DOHH2 (cell line): ENCODE measurements around the gene HAND1.

ENCODE experiments used
- H3F3A ChIP-seq: fragments of 200-600 bp; sonication (generic), shearing (Covaris generic); 2 replicates; pipeline ENCODE4 v1.6.0; 2016; ENCODE audit warnings: antibody characterized with exemption, mild to moderate bottlenecking; ENCODE audit not compliant: control insufficient read depth, insufficient read depth
- H3K27ac ChIP-seq: fragments of 200-600 bp; sonication (generic); 2 replicates; pipeline ENCODE4 v1.5.1; 2014; ENCODE audit warnings: low read depth, mild to moderate bottlenecking, low read length, moderate library complexity
- H3K27me3 ChIP-seq: fragments of 200-600 bp; sonication (generic); 2 replicates; pipeline ENCODE4 v1.6.1; 2014; ENCODE audit warnings: mild to moderate bottlenecking, low read length, mixed read lengths; ENCODE audit not compliant: control insufficient read depth
- H3K36me3 ChIP-seq: fragments of 200-600 bp; sonication (generic); 2 replicates; pipeline ENCODE4 v1.6.1; 2014; ENCODE audit warnings: mild to moderate bottlenecking, low read length, moderate library complexity, mixed read lengths; ENCODE audit not compliant: control insufficient read depth
- H3K4me1 ChIP-seq: fragments of 200-600 bp; sonication (generic); 2 replicates; pipeline ENCODE4 v1.6.1; 2014; ENCODE audit warnings: mild to moderate bottlenecking, low read length, mixed read lengths; ENCODE audit not compliant: control insufficient read depth
- H3K4me2 ChIP-seq: fragments of 200-600 bp; sonication (generic); 2 replicates; pipeline ENCODE4 v1.6.0; 2014; ENCODE audit warnings: mild to moderate bottlenecking, low read length, moderate library complexity
- H3K4me3 ChIP-seq: fragments of 200-600 bp; sonication (generic); 2 replicates; pipeline ENCODE4 v1.5.1; 2014; ENCODE audit warnings: mild to moderate bottlenecking, low read length, mixed read lengths
- H3K79me2 ChIP-seq: fragments of 200-600 bp; sonication (generic); 2 replicates; pipeline ENCODE4 v1.6.1; 2014; ENCODE audit warnings: mild to moderate bottlenecking, low read length, mixed read lengths; ENCODE audit not compliant: control insufficient read depth
- H3K9me2 ChIP-seq: fragments of 200-600 bp; sonication (generic); replicated peaks from 2 replicates; pipeline ENCODE4 v1.6.1; 2014; ENCODE audit warnings: mild to moderate bottlenecking, low read length, mixed read lengths; ENCODE audit not compliant: control insufficient read depth
- H3K9me3 ChIP-seq: fragments of 200-600 bp; sonication (generic); 2 replicates; pipeline ENCODE4 v1.6.1; 2014; ENCODE audit warnings: antibody characterized with exemption, low read length, mixed read lengths; ENCODE audit not compliant: control insufficient read depth, insufficient read depth
- H4K20me1 ChIP-seq: fragments of 200-600 bp; sonication (generic); 2 replicates; pipeline ENCODE4 v1.6.0; 2014; ENCODE audit warnings: low read depth, mild to moderate bottlenecking, antibody characterized with exemption, low read length, moderate library complexity; ENCODE audit not compliant: control insufficient read depth, insufficient read depth
- EZH2phosphoT487 ChIP-seq: fragments of 200-600 bp; sonication (generic); IDR thresholded peaks from 2 replicates; pipeline ENCODE4 v1.6.1; 2017; ENCODE audit warnings: borderline replicate concordance, mild to moderate bottlenecking, antibody characterized with exemption, low read length, moderate library complexity, mixed read lengths
- TF ChIP-seq, protein P1 (sequence below): fragments of 200-600 bp; sonication (generic); IDR thresholded peaks from one replicate; pipeline ENCODE4 v1.5.1; 2014; ENCODE audit warnings: antibody characterized with exemption, mild to moderate bottlenecking, low read depth, low read length; ENCODE audit not compliant: poor library complexity, severe bottlenecking

HAND1 gene

DNA sequence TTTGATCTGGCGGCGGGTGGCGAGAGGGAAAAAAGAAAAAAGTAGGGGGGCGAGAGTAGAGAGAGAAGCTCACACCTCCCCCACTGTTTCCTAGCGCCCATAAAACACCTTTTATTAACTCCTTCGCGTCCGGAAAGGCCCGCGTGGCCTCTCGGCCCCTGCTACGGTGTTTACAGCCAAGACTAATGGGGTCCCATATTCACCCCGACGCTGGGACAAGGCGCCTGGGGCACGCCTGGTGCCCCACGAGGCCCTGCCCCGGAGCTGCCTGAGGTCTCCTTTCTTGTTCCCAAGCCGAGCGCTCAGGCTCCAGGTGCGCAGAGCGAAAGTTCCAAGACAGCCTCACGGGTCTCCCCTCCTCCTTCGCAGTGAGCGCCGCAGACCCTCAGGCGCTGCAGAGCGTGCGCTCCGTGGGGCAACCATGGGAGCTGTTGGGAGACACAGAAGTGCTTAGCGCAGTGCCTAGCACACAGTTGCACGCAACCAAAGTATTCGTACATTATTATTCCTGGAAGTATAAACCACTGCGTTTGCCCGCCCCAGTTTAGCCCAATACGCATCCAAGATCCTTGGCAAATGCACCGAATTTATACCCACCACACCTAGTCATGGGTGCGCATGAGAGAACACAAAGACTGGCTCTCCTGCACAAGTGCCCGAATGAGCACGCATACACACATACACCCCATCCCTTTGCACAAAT, 4.3 kb downstream of the HAND1 start:
- Histone ChIP-seq H3K4me2 (no peak overlapping the region), H3K36me3 (no peaks in the 10 kb centered on the region), H3K9me2 (no peaks in the 10 kb centered on the region), H3K79me2 (no peaks in the 10 kb centered on the region), H3K9me3 (no peaks in the 10 kb centered on the region), H3K4me3 (no peak overlapping the region), H3K27ac (no peak overlapping the region), H3K27me3 (peaks cover 25% of the 10 kb centered on the region), H3F3A (no peaks in the 10 kb centered on the region), H4K20me1 (no peaks in the 10 kb centered on the region), H3K4me1 (no peaks in the 10 kb centered on the region)
- TF ChIP-seq, protein P1, sequence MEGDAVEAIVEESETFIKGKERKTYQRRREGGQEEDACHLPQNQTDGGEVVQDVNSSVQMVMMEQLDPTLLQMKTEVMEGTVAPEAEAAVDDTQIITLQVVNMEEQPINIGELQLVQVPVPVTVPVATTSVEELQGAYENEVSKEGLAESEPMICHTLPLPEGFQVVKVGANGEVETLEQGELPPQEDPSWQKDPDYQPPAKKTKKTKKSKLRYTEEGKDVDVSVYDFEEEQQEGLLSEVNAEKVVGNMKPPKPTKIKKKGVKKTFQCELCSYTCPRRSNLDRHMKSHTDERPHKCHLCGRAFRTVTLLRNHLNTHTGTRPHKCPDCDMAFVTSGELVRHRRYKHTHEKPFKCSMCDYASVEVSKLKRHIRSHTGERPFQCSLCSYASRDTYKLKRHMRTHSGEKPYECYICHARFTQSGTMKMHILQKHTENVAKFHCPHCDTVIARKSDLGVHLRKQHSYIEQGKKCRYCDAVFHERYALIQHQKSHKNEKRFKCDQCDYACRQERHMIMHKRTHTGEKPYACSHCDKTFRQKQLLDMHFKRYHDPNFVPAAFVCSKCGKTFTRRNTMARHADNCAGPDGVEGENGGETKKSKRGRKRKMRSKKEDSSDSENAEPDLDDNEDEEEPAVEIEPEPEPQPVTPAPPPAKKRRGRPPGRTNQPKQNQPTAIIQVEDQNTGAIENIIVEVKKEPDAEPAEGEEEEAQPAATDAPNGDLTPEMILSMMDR, result no peak
- TF ChIP-seq EZH2phosphoT487, result no peak

DNA sequence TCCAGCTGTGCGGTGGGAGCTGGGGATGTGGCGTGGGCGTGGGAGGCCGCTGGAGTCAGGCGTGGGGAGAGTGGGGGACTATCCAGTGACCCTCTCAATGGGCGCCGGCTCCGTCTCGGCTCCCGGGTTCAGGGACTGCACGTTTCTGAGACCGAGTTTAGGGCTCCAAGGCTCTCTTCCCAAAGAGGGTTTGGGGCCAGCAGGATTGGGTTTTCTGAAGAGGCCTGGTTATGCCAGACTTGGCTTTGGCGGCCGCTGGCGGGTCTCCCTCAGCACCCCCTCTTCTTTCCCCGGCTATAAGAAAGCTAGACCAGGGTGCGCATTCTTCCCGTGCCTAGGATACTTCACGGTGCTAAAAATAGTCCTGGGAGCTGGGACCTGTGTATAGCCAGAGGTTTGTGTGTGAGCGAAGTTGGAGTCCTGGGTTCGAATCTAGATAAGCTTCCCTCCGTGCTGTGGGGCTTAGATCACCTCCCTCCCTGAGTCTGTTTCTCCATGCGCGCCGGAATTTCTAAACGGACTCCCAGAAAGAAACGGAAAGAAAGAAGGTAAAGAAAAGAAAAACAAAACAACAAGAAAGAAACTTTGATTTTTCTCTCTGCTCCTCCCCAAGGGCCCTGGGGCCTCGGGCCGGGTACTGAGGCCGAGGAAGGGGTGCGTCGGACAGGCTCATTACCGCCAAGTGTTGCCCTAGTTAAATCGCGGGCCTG, 5.0 kb downstream of the HAND1 start:
- no peaks in the 10 kb centered on the region for H3K4me1 ChIP-seq
- H3K9me2 ChIP-seq, result no peaks in the 10 kb centered on the region
- no peak overlapping the region for H3K27ac ChIP-seq
- H3K9me3 ChIP-seq, result no peaks in the 10 kb centered on the region
- H3K27me3 ChIP-seq, result peaks cover 25% of the 10 kb centered on the region
- no peaks in the 10 kb centered on the region for H3K36me3 ChIP-seq
- H4K20me1 ChIP-seq, result no peaks in the 10 kb centered on the region
- H3F3A ChIP-seq, result no peaks in the 10 kb centered on the region
- TF ChIP-seq, protein P1, result no peak
- no peak for TF ChIP-seq EZH2phosphoT487
- H3K4me2 ChIP-seq, result no peak overlapping the region
- no peaks in the 10 kb centered on the region for H3K79me2 ChIP-seq
- no peak overlapping the region for H3K4me3 ChIP-seq

DNA sequence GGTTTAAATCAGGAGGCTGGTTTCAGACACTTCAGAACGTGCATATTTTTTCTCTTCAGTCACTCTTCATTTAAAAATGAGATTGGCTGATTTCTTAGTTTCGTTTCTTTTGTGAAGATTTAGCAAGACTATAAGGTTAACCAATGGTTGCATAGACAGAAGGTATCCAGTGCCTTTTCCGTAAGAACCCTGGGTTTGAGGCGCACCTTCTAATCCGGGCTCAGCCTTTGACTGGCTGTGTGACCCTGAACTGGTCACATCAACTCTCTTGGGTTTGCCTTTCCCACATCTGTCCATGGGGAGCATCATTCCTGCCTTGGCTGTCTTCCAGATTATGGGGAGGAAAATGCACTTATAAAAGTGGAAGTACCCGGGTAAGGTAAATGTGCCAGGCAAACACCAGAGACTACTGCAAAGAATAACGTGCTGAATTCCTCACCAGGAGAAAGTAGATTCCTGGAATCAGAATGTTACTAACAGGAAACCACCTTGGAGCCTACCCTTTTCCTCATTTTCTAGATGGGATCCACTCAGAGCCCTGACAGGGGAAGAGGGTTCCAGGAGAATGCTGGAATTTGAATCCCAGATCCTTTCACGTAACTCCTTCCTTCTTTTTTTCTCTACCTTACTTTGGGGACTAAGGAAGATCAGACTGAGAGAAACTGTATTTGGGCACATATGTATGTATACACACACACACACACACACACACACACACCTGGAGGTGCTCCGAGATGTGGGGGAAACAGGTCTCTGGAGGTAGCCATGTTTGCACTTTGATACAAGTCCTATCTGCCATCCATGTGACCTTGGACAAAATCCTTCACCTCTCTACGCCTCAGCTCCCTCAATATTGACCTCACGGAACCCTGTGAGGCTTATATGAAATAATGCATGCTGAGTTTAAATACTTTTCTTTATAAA, 6.8 kb downstream of the HAND1 start:
- TF ChIP-seq EZH2phosphoT487, result no peak
- TF ChIP-seq, protein P1, result no peak
- Histone ChIP-seq H3K4me2 (no peak overlapping the region), H3K36me3 (no peaks in the 10 kb centered on the region), H3K27me3 (peaks cover 27% of the 10 kb centered on the region), H4K20me1 (no peaks in the 10 kb centered on the region), H3K9me2 (no peaks in the 10 kb centered on the region), H3K27ac (no peak overlapping the region), H3K4me1 (no peaks in the 10 kb centered on the region), H3K79me2 (no peaks in the 10 kb centered on the region), H3K9me3 (no peaks in the 10 kb centered on the region), H3K4me3 (no peak overlapping the region), H3F3A (no peaks in the 10 kb centered on the region)
